ENCODE results near the gene SRRM5. TPM values are rescaled to one million over a fixed set of nuclear protein-coding genes. Genes with fewer than 3 reads are reported as not detected.

The SRRM5 gene
- total RNA-seq, 5 donors from 2014 or later (not counting 1 experiment from before 2014, with no cell fraction given): 0.55 to 1.6 (median 1.2) TPM

GRCh38 chr19:43594081-43594697 is 17.7 kb upstream of the SRRM5 start:
- peaks cover 9 to 24% of the 10 kb centered on the region in 2 donors for H3K36me3 ChIP-seq (ENCODE audit: control insufficient read depth in 2 of 2, extremely low read depth in 1 of 2, insufficient read depth in 1 of 2, low read length in 1 of 2)
- H3K27me3 Mint-ChIP-seq: no peaks in the 10 kb centered on the region
- no peak for ATAC-seq (replicated peaks in 1 of 4)
- H3K27ac ChIP-seq (ENCODE audit: low read length): peak overlapping the region; percentile 95
- POLR2A ChIA-PET: interaction anchor here (0.9 to 1.3 kb wide), 3 partner anchors 10 to 155 kb away, joined by 4 to 6 read pairs (median 4); partner anchors contain the start of gene XRCC1 (in 1 of the 2)
- H3K9me3 ChIP-seq: no peaks in the 10 kb centered on the region
- H3K4me3 ChIP-seq (ENCODE audit: control insufficient read depth in 1 of 2, extremely low read depth in 1 of 2, low read length in 1 of 2): peak overlapping the region in 1 of 2 donors; percentile 82
- H3K36me3 Mint-ChIP-seq: peaks cover 18% of the 10 kb centered on the region
- CTCF ChIA-PET: interaction anchor here (0.5 to 3.3 kb wide), 28 partner anchors 10 to 155 kb away, joined by 3 to 84 read pairs (median 4); partner anchors contain the start of genes XRCC1 (in 1 of the 2) and ZNF575 (in 1 of the 2)
- H3K4me1 ChIP-seq (ENCODE audit: control insufficient read depth in 1 of 2, extremely low read depth in 1 of 2, insufficient read depth in 2 of 2, low read length in 2 of 2): peaks cover 9 to 52% of the 10 kb centered on the region in 2 experiments
- no peaks in the 10 kb centered on the region for H3K27me3 ChIP-seq (replicated peaks in 1 of 2; ENCODE audit: control insufficient read depth in 2 of 2, extremely low read depth in 1 of 2, insufficient read depth in 2 of 2, low read length in 1 of 2)
- DNase-seq: no peak
- H3K4me1 Mint-ChIP-seq: peaks cover 52 to 59% (median 55%) of the 10 kb centered on the region in 3 donors
- H3K4me3 Mint-ChIP-seq: peak overlapping the region; percentile 56 to 99 (median 92)
- 97% methylated on average over 5 of the region's 10 CpGs for WGBS (ENCODE audit: insufficient coverage)
- H3K27ac Mint-ChIP-seq: peak overlapping the region; percentile 47 to 100
- no peaks in the 10 kb centered on the region for H3K9me3 Mint-ChIP-seq

- Mint-ChIP-seq H3K27ac (peak overlapping the region; percentile 99 to 100), H3K9me3 (no peaks in the 10 kb centered on the region), H3K27me3 (no peaks in the 10 kb centered on the region), H3K4me3 (peak overlapping the region; percentile 92 to 99 (median 95)), H3K4me1 (peaks cover 47 to 55% (median 48%) of the 10 kb centered on the region in 3 donors), H3K36me3 (peaks cover 16% of the 10 kb centered on the region)
- H3K4me1 ChIP-seq (ENCODE audit: control insufficient read depth in 1 of 2, extremely low read depth in 1 of 2, insufficient read depth in 2 of 2, low read length in 2 of 2): peaks cover 9 to 47% of the 10 kb centered on the region in 2 experiments
- WGBS (ENCODE audit: insufficient coverage): under 1% methylated on average over 60 of the region's 64 CpGs
- ChIA-PET CTCF (interaction anchor here (0.5 to 3.3 kb wide), 29 partner anchors 11 to 159 kb away, joined by 3 to 84 read pairs (median 5); partner anchors contain the start of genes XRCC1 (in 1 of the 2) and ZNF575 (in 1 of the 2)), POLR2A (interaction anchor here (0.7 to 1.3 kb wide), 4 partner anchors 11 to 277 kb away, joined by 3 to 6 read pairs (median 4); partner anchors contain the start of gene XRCC1 (in 1 of the 2))
- H3K9me3 ChIP-seq: no peaks in the 10 kb centered on the region
- peak overlapping the region; percentile 95 for H3K27ac ChIP-seq (ENCODE audit: low read length)
- no peaks in the 10 kb centered on the region for H3K27me3 ChIP-seq (replicated peaks in 1 of 2; ENCODE audit: control insufficient read depth in 2 of 2, extremely low read depth in 1 of 2, insufficient read depth in 2 of 2, low read length in 1 of 2)
- peaks cover 9 to 30% of the 10 kb centered on the region in 2 donors for H3K36me3 ChIP-seq (ENCODE audit: control insufficient read depth in 2 of 2, extremely low read depth in 1 of 2, insufficient read depth in 1 of 2, low read length in 1 of 2)
- ATAC-seq (replicated peaks in 1 of 4): peak; percentile 54 to 68 (median 63)
- H3K4me3 ChIP-seq (ENCODE audit: control insufficient read depth in 1 of 2, extremely low read depth in 1 of 2, low read length in 1 of 2): peak overlapping the region; percentile 82 to 88
- DNase-seq: peak; percentile 42 to 89 (median 70)
Measured at GRCh38 chr19:43594710-43595604, 16.9 kb upstream of the SRRM5 start.

- 3% methylated on average over 15 of the region's 18 CpGs for WGBS (ENCODE audit: insufficient coverage)
- peaks cover 13% of the 10 kb centered on the region for H3K36me3 Mint-ChIP-seq
- peak in 4 of 35 experiments; percentile 8 to 22 (median 13) for DNase-seq
Measured at GRCh38 chr19:43595605-43595998, 16.3 kb upstream of the SRRM5 start.

GRCh38 chr19:43595999-43596841 is 15.7 kb upstream of the SRRM5 start, which contains the start of the genes IRGQ and ZNF576:
Gene IRGQ, minus strand, starts transcription at chr19:43596134. Its CDS starts 796 bp downstream, at chr19:43595338.
Gene ZNF576, plus strand, starts transcription at chr19:43596595. Its CDS starts 514 bp downstream, at chr19:43597109.
- Mint-ChIP-seq H3K27me3 (no peaks in the 10 kb centered on the region), H3K4me3 (peak within 1 kb of the TSS; percentile 92 to 99 (median 95)), H3K9me3 (no peaks in the 10 kb centered on the region), H3K27ac (peak within 1 kb of the TSS; percentile 99 to 100), H3K36me3 (peaks cover 11% of the 10 kb centered on the region), H3K4me1 (peaks cover 43 to 47% (median 46%) of the 10 kb centered on the region in 3 donors)
- Histone ChIP-seq H3K4me1 (ENCODE audit: control insufficient read depth in 1 of 2, extremely low read depth in 1 of 2, insufficient read depth in 2 of 2, low read length in 2 of 2) (peaks cover 9 to 43% of the 10 kb centered on the region in 2 experiments), H3K36me3 (ENCODE audit: control insufficient read depth in 2 of 2, extremely low read depth in 1 of 2, insufficient read depth in 1 of 2, low read length in 1 of 2) (peaks cover 9 to 30% of the 10 kb centered on the region in 2 donors), H3K4me3 (ENCODE audit: control insufficient read depth in 1 of 2, extremely low read depth in 1 of 2, low read length in 1 of 2) (peak within 1 kb of the TSS; percentile 82 to 88), H3K27ac (ENCODE audit: low read length) (peak within 1 kb of the TSS; percentile 95), H3K9me3 (no peaks in the 10 kb centered on the region), H3K27me3 (replicated peaks in 1 of 2; ENCODE audit: control insufficient read depth in 2 of 2, extremely low read depth in 1 of 2, insufficient read depth in 2 of 2, low read length in 1 of 2) (no peaks in the 10 kb centered on the region)
- ATAC-seq (replicated peaks in 1 of 4) (peak; percentile 81 to 85 (median 84)), DNase-seq (peak; percentile 98 to 100 (median 99))
- CTCF ChIA-PET: interaction anchor here (0.6 to 3.3 kb wide), 8 partner anchors 21 to 157 kb away, joined by 3 to 84 read pairs (median 7); partner anchors contain the start of genes PINLYP (in 1 of the 2), XRCC1 (in 1 of the 2) and ZNF575 (in 1 of the 2)
- WGBS (ENCODE audit: insufficient coverage): under 1% methylated on average over 56 of the region's 60 CpGs
- POLR2A ChIA-PET: interaction anchor here (0.6 to 1.2 kb wide), 5 partner anchors 11 to 156 kb away, joined by 3 to 6 read pairs (median 4); no protein-coding TSS in a partner anchor

More at GRCh38 chr19:43595605-43595998, 16.3 kb upstream of the SRRM5 start:
- Mint-ChIP-seq H3K4me1 (peaks cover 46 to 50% (median 47%) of the 10 kb centered on the region in 3 donors), H3K9me3 (no peaks in the 10 kb centered on the region), H3K4me3 (peak overlapping the region; percentile 92 to 99 (median 95)), H3K27ac (peak overlapping the region; percentile 99 to 100), H3K27me3 (no peaks in the 10 kb centered on the region)
- Histone ChIP-seq H3K27ac (ENCODE audit: low read length) (peak overlapping the region; percentile 95), H3K4me1 (ENCODE audit: control insufficient read depth in 1 of 2, extremely low read depth in 1 of 2, insufficient read depth in 2 of 2, low read length in 2 of 2) (peaks cover 9 to 43% of the 10 kb centered on the region in 2 experiments), H3K27me3 (replicated peaks in 1 of 2; ENCODE audit: control insufficient read depth in 2 of 2, extremely low read depth in 1 of 2, insufficient read depth in 2 of 2, low read length in 1 of 2) (no peaks in the 10 kb centered on the region), H3K4me3 (ENCODE audit: control insufficient read depth in 1 of 2, extremely low read depth in 1 of 2, low read length in 1 of 2) (peak overlapping the region; percentile 82 to 88), H3K9me3 (no peaks in the 10 kb centered on the region), H3K36me3 (ENCODE audit: control insufficient read depth in 2 of 2, extremely low read depth in 1 of 2, insufficient read depth in 1 of 2, low read length in 1 of 2) (peaks cover 9 to 30% of the 10 kb centered on the region in 2 donors)
- ATAC-seq (replicated peaks in 1 of 4): peak; percentile 12 to 27 (median 16)
- ChIA-PET POLR2A (interaction anchor here in 1 of 2 donors (1.0 to 1.2 kb wide), 2 partner anchors 73 to 132 kb away, joined by 3 to 5 read pairs; no protein-coding TSS in a partner anchor), CTCF (interaction anchor here (0.8 to 3.3 kb wide), 11 partner anchors 21 to 160 kb away, joined by 3 to 84 read pairs (median 8); partner anchors contain the start of genes PINLYP (in 1 of the 2), XRCC1 (in 1 of the 2) and ZNF575 (in 1 of the 2))

- peak overlapping the region; percentile 95 for H3K27ac ChIP-seq (ENCODE audit: low read length)
- peak in 2 of 35 experiments; percentile 10 to 21 for DNase-seq
- H3K4me3 ChIP-seq (ENCODE audit: control insufficient read depth in 1 of 2, extremely low read depth in 1 of 2, low read length in 1 of 2): peak overlapping the region; percentile 82 to 88
- peaks cover 6 to 30% of the 10 kb centered on the region in 2 donors for H3K36me3 ChIP-seq (ENCODE audit: control insufficient read depth in 2 of 2, extremely low read depth in 1 of 2, insufficient read depth in 1 of 2, low read length in 1 of 2)
- no peak for ATAC-seq (replicated peaks in 1 of 4)
- CTCF ChIA-PET: interaction anchor here (0.6 to 1.6 kb wide), 5 partner anchors 22 to 161 kb away, joined by 3 to 8 read pairs (median 4); partner anchors contain the start of genes PINLYP (in 1 of the 2) and XRCC1 (in 1 of the 2)
- H3K9me3 ChIP-seq: no peaks in the 10 kb centered on the region
- Mint-ChIP-seq H3K27me3 (no peaks in the 10 kb centered on the region), H3K4me1 (peaks cover 43 to 47% (median 46%) of the 10 kb centered on the region in 3 donors), H3K9me3 (no peaks in the 10 kb centered on the region), H3K36me3 (peaks cover 14% of the 10 kb centered on the region), H3K27ac (peak overlapping the region; percentile 99 to 100), H3K4me3 (peak overlapping the region; percentile 92 to 99 (median 95))
- H3K4me1 ChIP-seq (ENCODE audit: control insufficient read depth in 1 of 2, extremely low read depth in 1 of 2, insufficient read depth in 2 of 2, low read length in 2 of 2): peaks cover 9 to 43% of the 10 kb centered on the region in 2 experiments
- H3K27me3 ChIP-seq (replicated peaks in 1 of 2; ENCODE audit: control insufficient read depth in 2 of 2, extremely low read depth in 1 of 2, insufficient read depth in 2 of 2, low read length in 1 of 2): no peaks in the 10 kb centered on the region
- WGBS (ENCODE audit: insufficient coverage): 22% methylated on average over 5 of the region's 7 CpGs
- POLR2A ChIA-PET: interaction anchor here (0.6 to 1.0 kb wide), 4 partner anchors 12 to 157 kb away, joined by 4 to 6 read pairs (median 4); no protein-coding TSS in a partner anchor
Measured at GRCh38 chr19:43596842-43597461, 14.9 kb upstream of the SRRM5 start.
